ENCODE measurements around the gene ACP2. TPM values are rescaled to one million over a fixed set of nuclear protein-coding genes. Genes with fewer than 3 reads are reported as not detected.

Gene ACP2
- total and polyA plus RNA-seq, 4 donors, result 40.6 to 74.7 (median 60.8) TPM

GRCh38 chr11:47239852-47240251 is 8.8 kb downstream of the ACP2 start:
- whole genome bisulfite sequencing, 2 donors, result 95% methylated on average over 10 of the region's 10 CpGs
- peak overlapping the region in 1 of 2 donors; percentile 41 for H3K27ac ChIP-seq (ENCODE audit: low read depth in 1 of 2, low read length in 1 of 2)
- no peaks in the 10 kb centered on the region for H3K27me3 ChIP-seq (ENCODE audit: control insufficient read depth in 3 of 3, insufficient read depth in 3 of 3, low read length in 2 of 3)
- peaks cover 17 to 48% (median 22%) of the 10 kb centered on the region in 4 donors for H3K36me3 ChIP-seq (ENCODE audit: control insufficient read depth in 4 of 4, insufficient read depth in 4 of 4, low read length in 4 of 4)
- no peak for ATAC-seq (ENCODE audit: insufficient read depth, low FRiP score)
- no peak overlapping the region for H3K4me3 ChIP-seq
- no peak overlapping the region for H3K9ac ChIP-seq (ENCODE audit: insufficient read depth in 1 of 2, low read length in 2 of 2)
- TF ChIP-seq, protein P1, sequence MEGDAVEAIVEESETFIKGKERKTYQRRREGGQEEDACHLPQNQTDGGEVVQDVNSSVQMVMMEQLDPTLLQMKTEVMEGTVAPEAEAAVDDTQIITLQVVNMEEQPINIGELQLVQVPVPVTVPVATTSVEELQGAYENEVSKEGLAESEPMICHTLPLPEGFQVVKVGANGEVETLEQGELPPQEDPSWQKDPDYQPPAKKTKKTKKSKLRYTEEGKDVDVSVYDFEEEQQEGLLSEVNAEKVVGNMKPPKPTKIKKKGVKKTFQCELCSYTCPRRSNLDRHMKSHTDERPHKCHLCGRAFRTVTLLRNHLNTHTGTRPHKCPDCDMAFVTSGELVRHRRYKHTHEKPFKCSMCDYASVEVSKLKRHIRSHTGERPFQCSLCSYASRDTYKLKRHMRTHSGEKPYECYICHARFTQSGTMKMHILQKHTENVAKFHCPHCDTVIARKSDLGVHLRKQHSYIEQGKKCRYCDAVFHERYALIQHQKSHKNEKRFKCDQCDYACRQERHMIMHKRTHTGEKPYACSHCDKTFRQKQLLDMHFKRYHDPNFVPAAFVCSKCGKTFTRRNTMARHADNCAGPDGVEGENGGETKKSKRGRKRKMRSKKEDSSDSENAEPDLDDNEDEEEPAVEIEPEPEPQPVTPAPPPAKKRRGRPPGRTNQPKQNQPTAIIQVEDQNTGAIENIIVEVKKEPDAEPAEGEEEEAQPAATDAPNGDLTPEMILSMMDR (IDR thresholded peaks at IDR 0.05; ENCODE audit: control extremely low read depth, extremely low read depth), result no peak
- peaks cover 0 to 4% (median 0%) of the 10 kb centered on the region in 5 donors for H3K4me1 ChIP-seq (ENCODE audit: control insufficient read depth in 5 of 5, insufficient read depth in 5 of 5, low read length in 5 of 5)
- no peak for DNase-seq
- H3K9me3 ChIP-seq (ENCODE audit: control insufficient read depth in 4 of 4, insufficient read depth in 3 of 4, low read length in 3 of 4), result no peaks in the 10 kb centered on the region

GRCh38 chr11:47236482-47236881 is 12.1 kb downstream of the ACP2 start:
- Histone ChIP-seq H3K4me1 (ENCODE audit: control insufficient read depth in 5 of 5, insufficient read depth in 5 of 5, low read length in 5 of 5) (peaks cover 0 to 3% (median 0%) of the 10 kb centered on the region in 5 donors), H3K36me3 (ENCODE audit: control insufficient read depth in 4 of 4, insufficient read depth in 4 of 4, low read length in 4 of 4) (peaks cover 5 to 27% (median 16%) of the 10 kb centered on the region in 4 donors), H3K9me3 (ENCODE audit: control insufficient read depth in 4 of 4, insufficient read depth in 3 of 4, low read length in 3 of 4) (no peaks in the 10 kb centered on the region), H3K4me3 (no peak overlapping the region), H3K27ac (ENCODE audit: low read depth in 1 of 2, low read length in 1 of 2) (no peak overlapping the region), H3K27me3 (ENCODE audit: control insufficient read depth in 3 of 3, insufficient read depth in 3 of 3, low read length in 2 of 3) (no peaks in the 10 kb centered on the region), H3K9ac (ENCODE audit: insufficient read depth in 1 of 2, low read length in 2 of 2) (no peak overlapping the region)
- TF ChIP-seq, protein P1 (IDR thresholded peaks at IDR 0.05; ENCODE audit: control extremely low read depth, extremely low read depth), result no peak
- 83 to 85% methylated on average over 5 of the region's 5 CpGs for WGBS, 2 donors
- ATAC-seq (ENCODE audit: insufficient read depth, low FRiP score) (no peak), DNase-seq (no peak)

- ATAC-seq (ENCODE audit: insufficient read depth, low FRiP score) (no peak), DNase-seq (no peak)
- Histone ChIP-seq H3K4me1 (ENCODE audit: control insufficient read depth in 5 of 5, insufficient read depth in 5 of 5, low read length in 5 of 5) (peaks cover 0 to 3% (median 0%) of the 10 kb centered on the region in 5 donors), H3K36me3 (ENCODE audit: control insufficient read depth in 4 of 4, insufficient read depth in 4 of 4, low read length in 4 of 4) (peaks cover 3 to 22% (median 14%) of the 10 kb centered on the region in 4 donors), H3K9me3 (ENCODE audit: control insufficient read depth in 4 of 4, insufficient read depth in 3 of 4, low read length in 3 of 4) (no peaks in the 10 kb centered on the region), H3K27me3 (ENCODE audit: control insufficient read depth in 3 of 3, insufficient read depth in 3 of 3, low read length in 2 of 3) (no peaks in the 10 kb centered on the region), H3K27ac (ENCODE audit: low read depth in 1 of 2, low read length in 1 of 2) (no peak overlapping the region), H3K4me3 (no peak overlapping the region), H3K9ac (ENCODE audit: insufficient read depth in 1 of 2, low read length in 2 of 2) (no peak overlapping the region)
- TF ChIP-seq, protein P1 (IDR thresholded peaks at IDR 0.05; ENCODE audit: control extremely low read depth, extremely low read depth), result no peak
- 87 to 93% methylated on average over 12 of the region's 12 CpGs for WGBS, 2 donors
Observed at GRCh38 chr11:47235163-47235562, 13.5 kb downstream of the ACP2 start.

- Histone ChIP-seq H3K4me3 (no peak overlapping the region), H3K9me3 (ENCODE audit: control insufficient read depth in 4 of 4, insufficient read depth in 3 of 4, low read length in 3 of 4) (no peaks in the 10 kb centered on the region), H3K27ac (ENCODE audit: low read depth in 1 of 2, low read length in 1 of 2) (peak overlapping the region in 1 of 2 donors; percentile 63), H3K27me3 (ENCODE audit: control insufficient read depth in 3 of 3, insufficient read depth in 3 of 3, low read length in 2 of 3) (no peaks in the 10 kb centered on the region), H3K4me1 (ENCODE audit: control insufficient read depth in 5 of 5, insufficient read depth in 5 of 5, low read length in 5 of 5) (peaks cover 0 to 3% (median 0%) of the 10 kb centered on the region in 5 donors), H3K36me3 (ENCODE audit: control insufficient read depth in 4 of 4, insufficient read depth in 4 of 4, low read length in 4 of 4) (peaks cover 0 to 17% (median 12%) of the 10 kb centered on the region in 4 donors), H3K9ac (ENCODE audit: insufficient read depth in 1 of 2, low read length in 2 of 2) (no peak overlapping the region)
- 44 to 50% methylated on average over 12 of the region's 12 CpGs for WGBS, 2 donors
- DNase-seq, result peak; percentile 48 to 58 (median 49)
- TF ChIP-seq, protein P1 (IDR thresholded peaks at IDR 0.05; ENCODE audit: control extremely low read depth, extremely low read depth), result no peak
- ATAC-seq (ENCODE audit: insufficient read depth, low FRiP score), result no peak
Observed at GRCh38 chr11:47234669-47235100, 13.9 kb downstream of the ACP2 start.

Measured in lung (tissue), 12 donors.